DOHH2 (cell line): Measurements from ENCODE around the gene GYS1.

Experiments
- H3F3A ChIP-seq: fragments of 200-600 bp; sonication (generic), shearing (Covaris generic); 2 replicates; pipeline ENCODE4 v1.6.0; 2016; ENCODE audit warnings: antibody characterized with exemption, mild to moderate bottlenecking; ENCODE audit not compliant: control insufficient read depth, insufficient read depth
- H3K27ac ChIP-seq: fragments of 200-600 bp; sonication (generic); 2 replicates; pipeline ENCODE4 v1.5.1; 2014; ENCODE audit warnings: low read depth, mild to moderate bottlenecking, low read length, moderate library complexity
- H3K27me3 ChIP-seq: fragments of 200-600 bp; sonication (generic); 2 replicates; pipeline ENCODE4 v1.6.1; 2014; ENCODE audit warnings: mild to moderate bottlenecking, low read length, mixed read lengths; ENCODE audit not compliant: control insufficient read depth
- H3K36me3 ChIP-seq: fragments of 200-600 bp; sonication (generic); 2 replicates; pipeline ENCODE4 v1.6.1; 2014; ENCODE audit warnings: mild to moderate bottlenecking, low read length, moderate library complexity, mixed read lengths; ENCODE audit not compliant: control insufficient read depth
- H3K4me1 ChIP-seq: fragments of 200-600 bp; sonication (generic); 2 replicates; pipeline ENCODE4 v1.6.1; 2014; ENCODE audit warnings: mild to moderate bottlenecking, low read length, mixed read lengths; ENCODE audit not compliant: control insufficient read depth
- H3K4me2 ChIP-seq: fragments of 200-600 bp; sonication (generic); 2 replicates; pipeline ENCODE4 v1.6.0; 2014; ENCODE audit warnings: mild to moderate bottlenecking, low read length, moderate library complexity
- H3K4me3 ChIP-seq: fragments of 200-600 bp; sonication (generic); 2 replicates; pipeline ENCODE4 v1.5.1; 2014; ENCODE audit warnings: mild to moderate bottlenecking, low read length, mixed read lengths
- H3K79me2 ChIP-seq: fragments of 200-600 bp; sonication (generic); 2 replicates; pipeline ENCODE4 v1.6.1; 2014; ENCODE audit warnings: mild to moderate bottlenecking, low read length, mixed read lengths; ENCODE audit not compliant: control insufficient read depth
- H3K9me2 ChIP-seq: fragments of 200-600 bp; sonication (generic); replicated peaks from 2 replicates; pipeline ENCODE4 v1.6.1; 2014; ENCODE audit warnings: mild to moderate bottlenecking, low read length, mixed read lengths; ENCODE audit not compliant: control insufficient read depth
- H3K9me3 ChIP-seq: fragments of 200-600 bp; sonication (generic); 2 replicates; pipeline ENCODE4 v1.6.1; 2014; ENCODE audit warnings: antibody characterized with exemption, low read length, mixed read lengths; ENCODE audit not compliant: control insufficient read depth, insufficient read depth
- H4K20me1 ChIP-seq: fragments of 200-600 bp; sonication (generic); 2 replicates; pipeline ENCODE4 v1.6.0; 2014; ENCODE audit warnings: low read depth, mild to moderate bottlenecking, antibody characterized with exemption, low read length, moderate library complexity; ENCODE audit not compliant: control insufficient read depth, insufficient read depth
- EZH2phosphoT487 ChIP-seq: fragments of 200-600 bp; sonication (generic); IDR thresholded peaks from 2 replicates; pipeline ENCODE4 v1.6.1; 2017; ENCODE audit warnings: borderline replicate concordance, mild to moderate bottlenecking, antibody characterized with exemption, low read length, moderate library complexity, mixed read lengths
- TF ChIP-seq, protein P1 (sequence below): fragments of 200-600 bp; sonication (generic); IDR thresholded peaks from one replicate; pipeline ENCODE4 v1.5.1; 2014; ENCODE audit warnings: antibody characterized with exemption, mild to moderate bottlenecking, low read depth, low read length; ENCODE audit not compliant: poor library complexity, severe bottlenecking

The GYS1 gene

GRCh38 chr19:48970923-48971395 is 22.1 kb downstream of the GYS1 start:
- no peak overlapping the region for H3K4me3 ChIP-seq
- no peaks in the 10 kb centered on the region for H3K27me3 ChIP-seq
- no peak overlapping the region for H3K27ac ChIP-seq
- TF ChIP-seq, protein P1, sequence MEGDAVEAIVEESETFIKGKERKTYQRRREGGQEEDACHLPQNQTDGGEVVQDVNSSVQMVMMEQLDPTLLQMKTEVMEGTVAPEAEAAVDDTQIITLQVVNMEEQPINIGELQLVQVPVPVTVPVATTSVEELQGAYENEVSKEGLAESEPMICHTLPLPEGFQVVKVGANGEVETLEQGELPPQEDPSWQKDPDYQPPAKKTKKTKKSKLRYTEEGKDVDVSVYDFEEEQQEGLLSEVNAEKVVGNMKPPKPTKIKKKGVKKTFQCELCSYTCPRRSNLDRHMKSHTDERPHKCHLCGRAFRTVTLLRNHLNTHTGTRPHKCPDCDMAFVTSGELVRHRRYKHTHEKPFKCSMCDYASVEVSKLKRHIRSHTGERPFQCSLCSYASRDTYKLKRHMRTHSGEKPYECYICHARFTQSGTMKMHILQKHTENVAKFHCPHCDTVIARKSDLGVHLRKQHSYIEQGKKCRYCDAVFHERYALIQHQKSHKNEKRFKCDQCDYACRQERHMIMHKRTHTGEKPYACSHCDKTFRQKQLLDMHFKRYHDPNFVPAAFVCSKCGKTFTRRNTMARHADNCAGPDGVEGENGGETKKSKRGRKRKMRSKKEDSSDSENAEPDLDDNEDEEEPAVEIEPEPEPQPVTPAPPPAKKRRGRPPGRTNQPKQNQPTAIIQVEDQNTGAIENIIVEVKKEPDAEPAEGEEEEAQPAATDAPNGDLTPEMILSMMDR = peak; percentile 94
- TF ChIP-seq EZH2phosphoT487 = no peak
- no peaks in the 10 kb centered on the region for H3K9me2 ChIP-seq
- H3F3A ChIP-seq = peaks cover 13% of the 10 kb centered on the region
- peak overlapping the region; percentile 46 for H3K4me2 ChIP-seq
- H4K20me1 ChIP-seq = no peaks in the 10 kb centered on the region
- H3K36me3 ChIP-seq = peaks cover 53% of the 10 kb centered on the region
- H3K79me2 ChIP-seq = peaks cover 6% of the 10 kb centered on the region
- no peaks in the 10 kb centered on the region for H3K9me3 ChIP-seq
- H3K4me1 ChIP-seq = peaks cover 45% of the 10 kb centered on the region

DNA sequence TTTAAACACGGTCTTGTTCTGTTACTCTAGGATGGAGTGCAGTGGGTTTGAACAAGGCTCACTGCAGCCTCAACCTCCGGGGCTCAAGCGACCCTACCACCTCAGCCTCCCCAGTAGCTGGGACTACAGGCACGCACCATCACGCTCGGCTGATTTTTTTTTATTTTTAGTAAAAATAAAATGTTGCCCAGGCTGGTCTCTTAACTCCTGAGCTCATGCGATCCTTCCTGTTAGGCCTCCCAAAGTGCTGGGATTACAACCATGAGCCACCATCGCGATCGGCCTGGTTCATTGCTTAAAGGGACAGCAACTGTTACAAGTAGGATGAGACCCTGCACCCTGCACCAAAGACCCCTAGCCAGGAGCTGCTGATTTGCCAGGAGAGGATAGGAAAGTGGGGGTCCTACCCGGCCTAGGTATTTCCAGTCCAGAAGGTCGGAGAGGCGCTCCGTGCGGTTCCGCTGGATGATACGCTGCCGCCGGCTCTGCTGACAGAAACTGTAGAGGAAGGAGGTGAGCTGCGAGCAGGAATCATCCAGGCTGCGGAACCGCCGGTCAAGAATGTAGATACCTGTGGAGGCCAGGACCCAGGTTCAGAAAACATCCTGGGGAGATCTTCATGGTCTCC is 22.9 kb downstream of the GYS1 start:
- Histone ChIP-seq H3K4me2 (peak overlapping the region; percentile 46), H3K36me3 (peaks cover 60% of the 10 kb centered on the region), H3F3A (peaks cover 13% of the 10 kb centered on the region), H3K9me2 (no peaks in the 10 kb centered on the region), H3K79me2 (peaks cover 13% of the 10 kb centered on the region), H3K27ac (no peak overlapping the region), H3K9me3 (no peaks in the 10 kb centered on the region), H3K4me3 (no peak overlapping the region), H4K20me1 (no peaks in the 10 kb centered on the region), H3K4me1 (peaks cover 45% of the 10 kb centered on the region), H3K27me3 (no peaks in the 10 kb centered on the region)
- TF ChIP-seq EZH2phosphoT487 = no peak
- TF ChIP-seq, protein P1 = no peak

GRCh38 chr19:48969276-48970138 is 23.6 kb downstream of the GYS1 start:
- no peaks in the 10 kb centered on the region for H4K20me1 ChIP-seq
- peaks cover 48% of the 10 kb centered on the region for H3K4me1 ChIP-seq
- H3K4me2 ChIP-seq = no peak overlapping the region; the same call in 1 of the 2 replicates
- no peaks in the 10 kb centered on the region for H3K9me2 ChIP-seq
- H3K27me3 ChIP-seq = no peaks in the 10 kb centered on the region
- H3K9me3 ChIP-seq = no peaks in the 10 kb centered on the region
- H3K36me3 ChIP-seq = peaks cover 61% of the 10 kb centered on the region
- H3K27ac ChIP-seq = no peak overlapping the region
- H3K4me3 ChIP-seq = no peak overlapping the region
- H3K79me2 ChIP-seq = peaks cover 17% of the 10 kb centered on the region
- TF ChIP-seq, protein P1 = no peak
- TF ChIP-seq EZH2phosphoT487 = no peak
- H3F3A ChIP-seq = peaks cover 13% of the 10 kb centered on the region
